GM19025 (cell line): ENCODE data around the gene FRMD5.

Experiments
- ATAC-seq: cut with Tn5 transposase; IDR thresholded peaks from one replicate; pipeline ENCODE4 v1.9.1; 2021; ENCODE audit warnings: mild to moderate bottlenecking, low read depth, moderate library complexity; ENCODE audit not compliant: unreplicated experiment

FRMD5 gene

GRCh38 chr15:44163370-44163769, 31.7 kb downstream of the FRMD5 start:
- ATAC-seq: no peak

GRCh38 chr15:44160796-44161195, 34.3 kb downstream of the FRMD5 start:
- ATAC-seq: no peak

DNA sequence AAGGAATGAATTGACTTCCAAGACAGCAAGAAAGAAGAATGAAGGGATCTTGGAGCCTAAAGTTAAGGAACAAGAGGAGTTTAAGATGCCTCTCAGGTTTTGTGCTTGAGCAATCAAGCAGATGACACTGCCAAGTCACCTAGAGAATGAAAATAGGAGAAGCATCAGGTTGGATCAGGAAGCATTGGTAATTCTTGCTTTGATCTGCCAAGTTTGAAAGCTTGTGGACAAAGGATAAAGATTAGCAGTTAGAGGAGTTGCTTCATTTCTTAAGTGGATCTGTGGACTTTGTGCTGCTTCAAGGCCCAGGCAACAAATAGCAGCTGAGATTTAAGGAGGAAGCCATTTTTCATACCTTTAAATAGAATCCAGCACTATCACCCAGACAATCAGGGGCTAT, 35.6 kb downstream of the FRMD5 start:
- ATAC-seq: no peak

DNA sequence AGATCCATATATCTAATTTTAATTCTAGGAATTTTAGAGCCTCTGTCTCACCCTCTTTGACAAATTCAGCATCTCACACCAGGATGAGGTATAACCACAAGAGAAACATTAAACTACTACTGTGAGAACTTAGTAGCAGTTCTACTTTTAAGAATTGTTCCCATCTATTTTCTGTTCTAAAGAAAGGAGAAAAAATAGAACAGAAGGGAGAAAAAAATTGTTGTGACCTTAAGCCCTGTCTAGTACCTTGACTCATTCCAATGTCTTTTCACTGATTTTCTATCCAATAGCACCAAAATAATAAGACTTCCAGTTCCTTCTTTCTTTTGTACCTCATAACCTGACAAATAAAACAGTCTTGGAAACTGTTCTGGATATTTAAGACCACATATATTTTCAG, 37.0 kb downstream of the FRMD5 start:
- no peak for ATAC-seq

GRCh38 chr15:44157679-44158078, 37.4 kb downstream of the FRMD5 start:
- no peak for ATAC-seq

GRCh38 chr15:44153352-44153751, 41.7 kb downstream of the FRMD5 start:
- no peak for ATAC-seq

- ATAC-seq: no peak
These were observed 45.8 kb downstream of the FRMD5 start for GRCh38 chr15:44149224-44149623.

DNA sequence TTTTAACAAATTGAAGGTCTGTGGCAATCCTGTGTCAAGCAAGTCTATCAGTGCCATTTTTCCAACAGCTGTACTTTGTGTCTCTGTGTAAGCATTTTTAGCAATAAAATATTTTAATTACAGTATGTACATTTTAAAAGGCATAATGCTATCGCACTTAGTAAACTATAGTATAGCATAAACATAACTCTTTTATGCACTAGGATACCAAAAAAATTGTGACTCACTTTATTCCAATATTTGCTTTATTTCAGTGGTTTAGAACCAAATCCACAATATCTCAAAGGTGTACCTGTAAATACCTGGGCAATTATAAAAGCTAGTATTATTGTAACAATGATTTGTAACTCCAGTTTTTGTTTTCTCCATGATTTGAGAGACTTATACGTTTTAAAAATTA, 46.5 kb downstream of the FRMD5 start:
- no peak for ATAC-seq

- no peak for ATAC-seq
These were observed 47.4 kb downstream of the FRMD5 start for GRCh38 chr15:44147636-44148035.

GRCh38 chr15:44145495-44145894, 49.6 kb downstream of the FRMD5 start:
- ATAC-seq: no peak

DNA sequence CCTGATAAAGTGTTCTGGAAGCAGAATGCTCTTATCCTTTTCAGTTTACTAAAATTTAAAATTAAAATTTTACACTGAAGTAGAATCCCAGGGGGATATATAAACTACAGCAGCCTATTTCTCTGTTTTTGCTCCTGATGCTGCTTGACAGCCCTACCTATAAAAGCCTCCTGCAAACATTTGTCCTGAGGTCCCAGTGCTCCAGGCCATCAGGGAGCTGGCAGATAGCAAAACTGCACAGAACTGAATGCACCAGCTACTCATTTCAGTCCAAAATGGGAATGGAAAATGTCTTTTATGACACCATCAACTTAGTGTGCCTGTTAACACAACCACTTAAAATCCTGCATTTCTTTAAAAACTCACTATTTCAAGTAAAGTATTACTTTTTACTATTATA, 50.1 kb downstream of the FRMD5 start:
- no peak for ATAC-seq

- no peak for ATAC-seq
These were observed 50.9 kb downstream of the FRMD5 start for GRCh38 chr15:44144184-44144583.

DNA sequence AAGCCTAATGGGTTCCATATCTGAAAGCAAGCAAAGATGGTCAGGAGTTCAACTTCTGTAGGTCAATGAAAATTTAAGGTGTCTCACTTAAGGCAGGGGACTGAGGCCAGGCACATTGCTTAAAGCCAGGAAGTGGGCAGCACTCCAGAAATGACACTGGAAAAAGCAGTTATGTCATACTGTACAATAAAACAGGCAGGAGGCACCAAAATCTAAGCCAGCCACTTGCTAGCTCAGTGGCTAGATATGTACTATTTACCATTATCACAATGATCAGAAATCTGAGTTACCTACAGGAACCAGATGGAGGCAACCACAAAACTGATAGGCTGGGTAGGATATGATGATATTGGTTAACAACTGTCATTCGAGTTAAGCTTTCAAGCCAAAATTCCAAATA, 57.3 kb downstream of the FRMD5 start:
- no peak for ATAC-seq

DNA sequence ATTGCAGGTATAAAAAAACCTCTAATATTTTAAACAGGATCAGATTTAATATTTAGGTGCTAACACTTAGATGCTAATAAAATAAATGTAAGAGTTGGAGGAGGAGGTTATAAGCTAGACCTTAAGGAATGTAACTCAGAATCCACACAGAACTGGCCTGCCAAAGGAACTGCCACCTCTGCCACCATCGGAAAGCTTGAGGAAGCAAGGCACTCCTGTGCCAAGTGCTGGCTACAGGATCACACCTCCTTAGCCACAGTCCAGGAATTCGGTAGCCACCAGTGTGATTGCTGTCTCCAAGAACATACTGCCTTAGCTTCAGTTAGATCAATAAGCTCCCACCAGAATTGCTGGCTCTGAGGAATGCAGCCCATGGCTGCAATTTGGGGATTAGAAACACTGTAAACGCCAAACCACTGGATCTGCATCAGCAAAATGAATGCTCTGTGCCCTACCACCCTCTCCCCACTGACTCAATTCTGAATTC, 58.0 kb downstream of the FRMD5 start:
- ATAC-seq: no peak

DNA sequence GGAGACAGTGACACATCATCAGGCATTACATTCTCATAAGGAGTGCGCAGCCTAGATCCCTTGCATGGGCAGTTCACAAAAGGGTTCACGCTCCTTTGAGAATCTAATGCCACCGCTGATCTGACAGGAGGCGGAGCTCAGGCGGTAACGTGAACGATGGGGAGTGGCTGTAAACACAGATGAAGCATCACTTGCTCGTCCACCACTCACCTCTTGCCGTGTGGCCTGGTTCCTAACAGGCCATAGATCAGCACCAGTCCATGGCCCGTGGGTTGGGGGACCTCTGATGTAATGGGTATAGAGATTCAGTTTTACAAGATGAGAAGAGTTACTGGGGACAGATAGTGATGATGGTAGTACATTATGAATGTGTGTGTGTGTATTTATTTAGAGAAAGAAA, 63.0 kb downstream of the FRMD5 start:
- no peak for ATAC-seq

GRCh38 chr15:44130778-44131177, 64.3 kb downstream of the FRMD5 start:
- ATAC-seq: no peak

DNA sequence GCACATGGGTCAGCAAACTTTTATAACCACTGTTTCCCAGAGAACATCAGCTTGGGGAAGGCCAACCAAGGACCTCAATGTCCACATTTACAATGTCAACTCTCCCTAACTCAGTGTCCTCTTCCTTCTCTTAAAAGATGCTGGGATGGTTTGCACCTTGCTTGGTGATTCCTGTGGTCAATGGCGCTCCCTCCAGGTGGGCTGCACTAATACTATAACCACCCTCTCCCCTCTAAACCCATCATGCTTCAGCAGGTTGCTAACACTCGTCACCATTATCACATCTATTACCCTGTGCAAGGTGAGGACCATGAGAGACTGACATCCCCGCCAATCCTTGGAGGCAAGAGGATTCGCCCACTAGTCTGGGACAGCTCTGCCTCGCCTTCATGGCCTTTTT, 65.2 kb downstream of the FRMD5 start:
- ATAC-seq: no peak

DNA sequence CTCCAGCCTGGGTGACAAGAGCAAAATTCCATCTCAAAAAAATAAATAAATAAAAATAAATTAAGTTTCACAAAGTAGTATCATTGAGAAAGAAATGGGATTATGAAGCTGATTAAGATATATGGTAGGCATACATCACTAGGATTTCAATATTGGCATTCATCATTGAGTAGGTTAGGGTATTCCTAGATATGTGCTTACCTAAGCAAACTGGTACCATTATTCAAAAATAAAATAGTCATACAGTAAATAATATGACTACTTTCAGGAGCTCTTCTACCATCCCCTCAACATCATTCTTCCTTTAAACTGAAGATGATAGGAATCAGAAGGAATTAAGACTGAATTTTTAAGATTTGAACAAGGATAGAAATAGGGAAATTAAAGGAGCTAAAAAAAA, 66.6 kb downstream of the FRMD5 start:
- ATAC-seq: no peak

DNA sequence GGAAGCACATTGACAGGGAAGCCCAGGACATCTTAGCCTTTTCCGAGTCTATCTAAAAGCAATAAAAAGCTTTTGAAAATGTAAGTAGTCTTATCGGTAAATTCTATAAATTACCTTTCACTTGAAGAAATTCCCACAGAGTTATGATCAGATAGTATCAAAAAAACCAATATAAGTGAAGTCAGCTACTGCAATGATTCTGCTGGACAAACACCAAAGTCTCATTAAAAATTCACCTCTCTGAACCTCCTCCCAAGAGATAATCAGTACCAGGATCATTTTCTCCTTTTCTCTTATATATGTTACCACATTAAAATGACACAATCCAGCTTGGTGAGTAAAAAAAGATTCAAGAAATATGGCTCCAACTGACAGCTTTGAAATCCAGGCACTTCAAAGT, 69.2 kb downstream of the FRMD5 start:
- ATAC-seq: no peak

DNA sequence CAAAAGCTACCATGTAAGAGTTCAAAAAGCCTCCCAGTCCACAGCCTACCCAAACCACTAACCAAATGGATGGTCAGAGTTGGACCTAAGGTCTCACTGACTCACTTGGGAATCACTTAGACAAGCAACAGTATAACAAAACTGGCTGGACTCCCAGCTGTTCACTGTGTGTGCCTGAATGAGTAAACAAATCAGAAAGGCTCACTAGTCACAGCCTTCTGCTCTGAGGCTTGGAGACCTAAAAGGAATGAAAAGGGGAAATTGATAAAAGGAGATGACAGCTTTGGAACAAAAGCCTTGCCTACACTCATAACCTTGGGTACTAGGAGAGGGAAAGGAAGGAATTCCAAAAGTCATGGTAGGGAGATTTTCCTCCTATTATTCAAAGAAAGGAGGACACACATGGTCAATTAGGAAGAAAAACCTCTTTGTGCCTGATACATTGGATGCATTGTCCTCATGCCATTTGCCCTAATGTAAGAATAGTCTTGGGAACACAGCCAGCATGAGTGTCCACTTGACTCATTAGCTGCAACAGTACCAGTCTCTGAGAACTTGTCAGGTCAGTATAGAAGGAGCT, 92.3 kb downstream of the FRMD5 start:
- ATAC-seq: no peak

DNA sequence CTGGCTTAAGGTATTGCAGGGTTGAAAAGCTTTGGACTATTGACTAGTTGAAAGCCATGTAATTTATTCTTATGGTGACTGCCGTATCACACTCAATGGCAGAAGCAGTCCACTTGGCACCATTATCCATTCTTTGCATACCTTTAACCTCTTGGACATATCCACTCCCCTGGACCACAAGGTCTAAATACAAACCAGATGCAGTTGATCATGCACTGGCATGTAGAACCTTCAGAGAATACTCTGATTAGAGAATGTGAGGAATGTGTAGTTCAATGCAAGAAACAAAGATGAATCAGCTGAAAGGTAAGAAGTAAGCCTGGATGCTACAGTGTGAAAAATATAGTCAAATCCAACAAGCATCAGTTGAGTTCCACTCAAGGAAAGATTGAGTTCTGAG, 93.1 kb downstream of the FRMD5 start:
- ATAC-seq: no peak

DNA sequence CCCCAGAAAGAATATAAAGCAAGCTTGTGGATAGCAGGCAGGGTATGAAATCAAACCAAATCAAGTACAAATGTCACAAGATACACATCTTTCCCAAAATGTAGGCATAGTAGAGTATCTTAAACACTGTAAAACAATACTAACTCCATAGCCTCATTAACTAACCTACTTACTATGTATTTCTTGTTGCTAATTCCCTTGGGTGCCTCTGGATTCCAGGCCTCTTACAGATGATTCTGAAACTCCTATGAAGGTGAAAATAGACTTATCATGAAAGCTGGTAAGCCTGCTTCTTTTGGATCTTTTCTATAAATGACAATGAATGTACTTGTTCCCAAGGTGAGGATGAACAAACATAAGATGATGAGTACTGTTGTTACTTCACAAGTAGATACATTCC, 93.8 kb downstream of the FRMD5 start:
- ATAC-seq: no peak

DNA sequence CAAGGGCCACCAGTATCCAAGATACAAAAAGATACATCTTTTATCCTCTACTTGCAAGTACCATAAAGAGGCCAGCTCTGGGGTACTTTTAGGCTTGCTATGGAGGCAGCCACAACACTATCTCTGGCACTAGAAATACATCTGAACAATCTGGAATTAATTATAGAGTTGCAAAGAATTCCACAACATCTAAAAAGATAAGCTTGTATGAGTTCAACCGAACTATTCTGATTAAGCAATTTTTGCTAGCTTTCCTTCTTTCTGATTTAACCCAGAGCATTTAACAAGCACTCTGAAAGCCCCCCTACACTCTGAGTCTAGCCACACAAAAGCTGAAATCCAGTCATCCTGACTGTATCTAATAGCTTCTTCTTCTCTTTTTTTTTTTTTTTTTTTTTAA, 95.4 kb downstream of the FRMD5 start:
- no peak for ATAC-seq
